Measurements from ENCODE around the gene UIMC1.

Gene UIMC1

DNA sequence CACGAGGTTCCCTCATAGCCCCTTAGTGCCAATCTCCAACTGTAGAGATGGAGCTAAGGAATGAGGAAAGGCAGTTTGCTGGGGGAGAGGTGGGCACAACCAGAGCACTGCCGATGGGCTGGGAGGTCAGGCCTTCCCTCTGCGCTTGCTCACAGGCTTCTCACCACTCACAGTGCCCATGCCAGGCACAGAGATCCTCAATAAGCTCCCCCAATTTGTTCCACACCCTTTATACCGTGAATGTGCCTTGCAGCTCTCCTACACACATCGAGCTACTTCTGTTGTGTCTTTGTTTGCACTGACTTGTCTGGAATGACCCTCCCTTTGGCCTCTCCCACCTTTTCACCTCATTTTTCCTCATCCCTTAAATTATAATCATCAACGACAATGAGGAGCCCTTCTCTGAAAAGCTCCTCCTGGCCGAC lies 105.8 kb downstream of the UIMC1 start:
- DNase-seq: no peak

- no peak for DNase-seq
Measured at GRCh38 chr5:176899946-176900779, 106.4 kb downstream of the UIMC1 start.

- DNase-seq: no peak
Measured at GRCh38 chr5:176899296-176899891, 107.2 kb downstream of the UIMC1 start, which contains the start of gene HK3. Gene HK3, minus strand, starts transcription at chr5:176899346. Its CDS starts 3,187 bp downstream, at chr5:176896159.

DNA sequence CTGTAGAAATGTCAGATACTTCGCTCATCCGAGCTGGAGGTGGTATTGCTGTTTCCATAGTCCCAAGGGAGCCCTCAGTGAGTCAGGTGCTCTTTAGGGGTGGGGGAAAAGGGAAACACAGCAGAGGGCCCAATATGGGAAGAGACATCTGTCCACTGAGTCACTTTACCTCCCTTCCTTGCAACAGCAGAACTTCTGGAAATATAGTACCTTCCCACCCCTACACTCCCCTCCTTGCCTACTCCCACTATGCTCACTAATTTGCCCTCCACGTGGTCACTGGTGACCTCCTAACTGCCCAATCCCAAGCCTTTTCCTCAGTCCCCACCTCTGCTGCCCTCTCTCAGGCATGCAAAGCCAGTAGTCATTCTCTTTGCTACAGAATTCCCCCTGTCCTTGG lies 109.3 kb downstream of the UIMC1 start:
- peak; percentile 52 for DNase-seq

- DNase-seq: no peak
Measured at GRCh38 chr5:176895831-176896230, 110.7 kb downstream of the UIMC1 start.

- DNase-seq: no peak
Measured at GRCh38 chr5:176894298-176894697, 112.3 kb downstream of the UIMC1 start.

DNA sequence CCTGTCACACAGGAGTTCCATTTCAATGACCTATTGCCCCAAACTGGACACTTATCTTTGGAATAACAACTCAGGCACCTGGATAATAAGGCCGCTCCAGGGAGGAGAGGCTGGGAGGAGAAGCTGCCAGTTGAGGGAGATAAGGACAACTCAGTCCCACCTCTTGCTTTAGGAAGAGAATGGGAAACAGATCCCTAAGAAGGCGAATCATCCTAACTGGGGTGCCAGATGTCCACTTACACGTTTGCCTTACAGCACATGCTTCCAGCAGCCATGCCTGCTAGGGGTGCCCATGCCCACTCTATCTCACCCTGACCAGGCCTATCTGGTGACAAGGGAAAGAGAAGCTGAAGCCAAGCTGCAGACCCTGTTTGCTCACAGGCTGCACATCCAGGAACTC lies 113.9 kb downstream of the UIMC1 start:
- no peak for DNase-seq

DNA sequence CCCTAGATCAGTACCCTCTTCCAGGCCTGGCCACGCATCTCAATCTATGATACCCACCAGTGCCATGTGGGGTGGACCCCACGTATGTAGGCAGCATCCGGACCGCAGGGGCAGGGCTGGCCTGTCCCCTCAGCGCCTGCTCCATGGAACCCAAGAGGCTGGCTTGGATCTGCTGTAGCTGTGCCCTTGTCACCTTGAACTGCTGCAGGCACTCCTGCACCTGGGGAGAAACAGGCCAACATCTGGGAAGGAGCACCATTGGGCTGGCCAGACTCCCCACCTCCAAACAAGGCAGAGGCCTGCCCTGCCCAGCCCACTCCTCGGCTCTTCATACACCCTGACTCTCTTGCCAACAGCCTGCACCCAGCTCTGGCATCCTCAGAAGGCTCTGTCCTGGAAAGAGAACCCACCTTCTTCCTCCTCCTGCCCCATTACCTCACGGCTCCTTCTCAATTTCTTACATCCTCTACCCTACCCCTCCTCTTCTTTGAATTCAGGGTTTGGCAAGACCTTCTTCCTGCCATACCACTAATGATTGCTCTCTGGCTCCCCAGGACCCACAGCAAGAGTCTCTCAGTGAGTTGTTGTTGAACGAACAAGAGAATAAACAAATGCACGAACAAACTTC lies 115.1 kb downstream of the UIMC1 start:
- no peak for DNase-seq

GRCh38 chr5:176890455-176891330 lies 115.9 kb downstream of the UIMC1 start:
- no peak for DNase-seq

- no peak for DNase-seq
Measured at GRCh38 chr5:176889321-176890280, 117.0 kb downstream of the UIMC1 start.

DNA sequence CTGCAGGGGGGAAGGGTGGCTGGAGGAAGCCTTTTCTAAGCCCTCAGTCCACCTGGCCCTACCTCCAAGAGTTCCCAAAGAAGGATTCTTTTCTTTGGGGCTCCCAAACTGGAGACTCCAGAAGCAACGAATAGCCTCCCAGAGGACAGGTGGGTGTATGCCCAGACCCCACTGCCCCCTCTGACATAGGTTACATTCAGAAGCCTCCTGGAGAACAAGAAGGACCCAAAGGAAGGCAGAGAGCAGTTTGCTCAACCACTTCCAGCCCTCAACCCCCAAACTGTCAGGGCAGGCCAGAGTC lies 117.8 kb downstream of the UIMC1 start:
- DNase-seq: no peak

- no peak for DNase-seq
Measured at GRCh38 chr5:176888016-176888864, 118.3 kb downstream of the UIMC1 start.

DNA sequence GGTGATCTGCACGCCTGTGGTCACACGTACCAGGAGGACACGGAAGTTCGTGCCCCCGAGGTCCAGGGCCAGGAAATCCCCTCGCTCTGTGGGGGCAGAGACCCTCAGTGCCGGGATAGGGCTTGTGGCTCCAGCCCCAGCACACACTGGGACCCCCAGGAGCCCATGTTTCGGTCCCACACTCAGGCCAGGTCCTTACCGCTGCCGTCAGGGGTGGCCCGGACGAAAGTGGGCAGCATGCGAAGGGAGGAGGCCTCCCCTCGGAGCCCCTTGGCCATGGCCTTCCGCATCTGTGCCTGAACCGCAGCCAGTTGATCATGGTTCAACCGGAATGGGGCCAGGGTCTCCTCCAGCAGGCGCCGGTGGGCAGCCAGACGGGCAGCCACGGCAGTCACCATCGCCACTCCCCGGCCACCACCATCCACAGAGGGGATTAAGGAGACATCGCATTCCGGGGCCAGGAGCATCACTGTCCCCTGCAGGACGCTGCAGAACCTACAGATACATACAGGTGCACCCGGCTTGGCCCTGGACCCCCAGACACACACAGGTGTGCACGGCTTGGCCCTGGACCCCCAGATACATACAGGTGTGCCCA lies 119.2 kb downstream of the UIMC1 start:
- no peak for DNase-seq

GRCh38 chr5:176886336-176887251 lies 120.0 kb downstream of the UIMC1 start:
- no peak for DNase-seq

DNA sequence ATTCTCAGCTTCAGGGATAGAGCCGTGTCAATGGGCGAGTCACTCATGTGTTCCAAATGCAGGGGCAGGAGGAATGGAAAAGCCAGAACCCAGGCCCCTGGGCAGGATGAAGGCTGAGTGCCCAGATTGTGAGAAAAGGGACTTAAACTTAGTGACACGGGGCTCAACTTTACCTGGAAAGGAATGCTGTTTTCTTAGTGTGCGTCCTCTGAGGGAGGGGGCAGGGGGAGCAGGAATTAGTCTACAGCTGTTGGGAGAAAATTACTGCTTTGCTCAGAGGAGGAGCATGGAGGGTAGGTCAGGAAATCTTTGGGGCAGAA lies 122.0 kb downstream of the UIMC1 start:
- DNase-seq: no peak

DNA sequence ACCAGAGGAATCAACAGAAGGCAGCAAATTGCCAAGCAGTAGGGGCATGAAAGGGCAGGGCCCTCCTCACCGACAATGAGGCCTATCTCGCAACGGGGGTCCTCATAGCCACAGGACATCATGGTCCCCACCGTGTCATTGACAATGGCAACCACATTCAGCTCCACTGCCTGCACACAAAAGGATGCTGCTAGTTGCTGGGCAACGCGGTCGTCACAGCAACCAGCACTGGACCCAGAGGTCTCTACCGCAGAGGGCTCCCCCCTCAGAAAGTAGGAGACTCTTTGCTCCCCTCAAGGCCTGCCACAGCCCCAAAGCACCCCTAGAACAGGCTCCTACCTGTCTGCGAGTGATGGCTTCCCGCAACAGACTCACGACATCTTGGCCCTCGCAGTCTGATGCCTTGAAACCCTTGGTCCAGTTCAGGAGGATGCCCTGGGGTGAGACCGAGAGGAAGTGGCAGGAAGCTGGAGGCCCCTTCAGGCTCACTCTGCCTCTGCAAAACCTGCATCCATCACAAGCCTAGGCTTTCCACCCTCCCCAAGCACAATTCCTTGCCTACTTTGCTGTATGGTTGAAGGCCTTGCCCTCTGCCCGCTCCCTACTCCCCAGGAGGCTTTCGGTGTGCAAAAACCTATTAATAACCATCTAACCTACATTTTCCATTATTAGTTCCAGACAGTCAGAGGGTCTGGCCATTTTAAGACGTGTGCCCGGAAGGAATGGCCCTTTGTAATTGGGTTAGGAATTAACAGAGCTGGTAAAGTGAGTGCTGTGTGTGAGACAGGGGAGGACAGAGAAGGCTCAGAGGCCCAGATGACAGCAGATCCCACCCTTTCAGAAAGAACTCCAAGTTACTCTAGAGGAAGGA lies 122.6 kb downstream of the UIMC1 start:
- no peak for DNase-seq

DNA sequence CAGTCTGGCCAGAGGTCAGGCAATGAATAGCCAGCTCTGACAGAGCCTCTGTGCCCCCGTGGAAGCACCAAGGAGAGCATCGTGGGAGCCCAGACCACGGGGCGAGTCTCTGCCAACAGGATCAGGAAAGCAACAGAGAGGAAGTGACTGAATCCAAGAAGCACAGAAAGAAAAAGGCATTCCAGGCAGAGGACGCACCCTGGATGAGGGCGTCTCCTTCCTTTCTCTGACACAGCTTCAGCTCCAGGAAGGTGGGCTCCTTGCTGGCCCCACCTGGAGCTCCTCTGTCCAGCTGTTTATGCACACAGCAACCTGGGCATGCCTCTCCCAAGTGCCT lies 124.0 kb downstream of the UIMC1 start:
- DNase-seq: no peak

- no peak for DNase-seq
Measured at GRCh38 chr5:176881816-176882566, 124.6 kb downstream of the UIMC1 start.

Data from NCI-H2171 treated with DMSO at 0.1 percent for 48 hours (cell line).